Heart right ventricle (tissue), 16 donors: ENCODE data around the gene NAGLU. TPM values are rescaled to one million over a fixed set of nuclear protein-coding genes. Genes with fewer than 3 reads are reported as not detected.
A peak's percentile ranks its signal among the peaks of the same experiment; 100 is the strongest.

Experiments
- ATAC-seq, 8 donors: fragments of 200-7000 bp; cut with Tn5 transposase; one replicate each; pipeline ENCODE4 v1.9.1; 2020; ENCODE audit warnings: mild to moderate bottlenecking in 8 of 8, moderate library complexity in 8 of 8, moderate number of reproducible peaks in 1 of 8
- DNase-seq, 2 donors: peaks; one replicate each; pipeline ENCODE4 v3.0.0-alpha.2; 2020
- H3K27ac ChIP-seq, 10 donors: fragments of 200-600 bp; sonication (generic) in 2 of 10; one replicate each; pipeline versions ENCODE4 v1.5.0 to v1.8.0; 2020 to 2022; ENCODE audit warnings: mild to moderate bottlenecking in 3 of 10
- H3K27me3 ChIP-seq, 7 donors: fragments of 200-600 bp; one replicate each; pipeline ENCODE4 v1.8.0; 2021 to 2022; ENCODE audit warnings: mild to moderate bottlenecking in 2 of 7
- H3K36me3 ChIP-seq, 9 donors: fragments of 200-600 bp; sonication (generic) in 1 of 9; one replicate each; pipeline versions ENCODE4 v1.5.0 to v1.8.0; 2020 to 2022; ENCODE audit warnings: mild to moderate bottlenecking in 2 of 9
- H3K4me1 ChIP-seq, 9 donors: fragments of 200-600 bp; sonication (generic) in 1 of 9; one replicate each; pipeline versions ENCODE4 v1.5.0 to v1.8.0; 2020 to 2022; ENCODE audit warnings: mild to moderate bottlenecking in 4 of 9
- H3K4me3 ChIP-seq, 10 donors: fragments of 200-600 bp; sonication (generic) in 2 of 10; one replicate each; pipeline versions ENCODE4 v1.5.0 to v1.8.0; 2020 to 2022; ENCODE audit warnings: mild to moderate bottlenecking in 7 of 10, moderate library complexity in 2 of 10
- H3K9me3 ChIP-seq, 11 donors: fragments of 200-600 bp in 10 of 11; sonication (generic) in 2 of 11; one replicate each; pipeline versions ENCODE4 v1.5.0 to v1.8.0; 2013 to 2022; ENCODE audit warnings: mild to moderate bottlenecking in 2 of 11, control low read depth in 1 of 11, moderate library complexity in 1 of 11
- CTCF ChIP-seq, 9 donors: fragments of 200-600 bp; sonication (generic) in 2 of 9; IDR thresholded peaks; one replicate each; pipeline versions ENCODE4 v1.5.0 to v1.8.0; 2021 to 2022; ENCODE audit warnings: antibody characterized with exemption in 9 of 9, mild to moderate bottlenecking in 5 of 9, moderate library complexity in 1 of 9
- WGBS, 2 donors: extraction: QIAGEN DNeasy Blood & Tissue Kit; methylation state at CpG; one replicate each; pipeline ENCODE4 v1.1.7; 2013; ENCODE audit warnings: inconsistent platforms in 1 of 2; 5-methylcytosine and 5-hydroxymethylcytosine counted together
- intact Hi-C, 10 donors: fragments of 100-400 bp; cut with DNase I; formaldehyde crosslinking; loops; one replicate each; pipeline versions ENCODE4 v1.11.1 to v1.14.2; 2022
- polyA plus RNA-seq, 2 donors: library from polyadenylated mRNA; stranded (reverse); fragments of 200-250 nt; gene quantifications; one replicate each; pipeline ENCODE4 v1.2.3, GENCODE V29; 2013
- total RNA-seq, 10 donors: library from RNA; stranded (reverse); fragmentation: NEBNext Ultra II Directional in 3 of 10; extraction: Animal tissue kit (Norgen Biotek cat#: 25700) in 3 of 10; gene quantifications; one replicate each; pipeline versions ENCODE4 v1.2.1 to v1.2.4, GENCODE V29; 2021 to 2023
- donor health status: Arrhythmogenic right ventricular cardiomyopathy.
- donor health status: ischemic (EF 13 %, LVEDD 7.1; RV severe dilation, severe dysfunction).
- donor health status: healthy with polysubstance abuse.
- donor health status: DM: no; HTN: yes; CAD: no.
- donor health status: DM: no; HTN: no; CAD: no.
- donor health status: ischemic (EF 25% LVEDD 6.9; RV normal size, moderate dysfunction).
- donor health status: ischemic (EF 25% LVEDD 5.7; RV mildly dilated, moderate dysfunction).
- donor health status: healthy.
- donor health status: DM: yes; HTN: yes; CAD: no.
- donor health status: Ischemic cardiomyopathy.
- donor health status: ischemic (EF 35%, LVEDD 5.7; RV mildly dilated, moderate dysfunction).
- donor health status: nonischemic (EF 11% LVEDD 7.7; RV severe dilation, severe dysfunction).
- donor health status: DM: yes; HTN: yes; CAD: no.
- donor health status: PGD.
- donor health status: ischemic (EF 29% LVEDD 5.4; RV normal size, mild dysfunction).
- donor health status: nonischemic (EF 23%, LVEDD 6.1; RV moderate dilation, normal function).

The NAGLU gene
- total and polyA plus RNA-seq, 12 donors = 6.8 to 18.3 (median 12.7) TPM

GRCh38 chr17:42512733-42513251 is 23.2 kb upstream of the NAGLU start:
- Histone ChIP-seq H3K9me3 (no peaks in the 10 kb centered on the region), H3K4me1 (peaks cover 17 to 60% (median 31%) of the 10 kb centered on the region in 9 donors), H3K27me3 (no peaks in the 10 kb centered on the region), H3K4me3 (no peak overlapping the region), H3K27ac (peak overlapping the region in 9 of 10 donors; percentile 4 to 86 (median 71)), H3K36me3 (peaks cover 0 to 87% (median 38%) of the 10 kb centered on the region in 9 donors)
- no peak for DNase-seq
- 56 to 71% methylated on average over 6 of the region's 6 CpGs for WGBS, 2 donors
- ATAC-seq = peak in 1 of 8 donors; percentile 6
- intact Hi-C loops = loop anchor here in 4 of 10 donors (10.0 kb wide), 4 partner anchors 78 to 388 kb away; partner anchors contain the start of genes CAVIN1 (in 2 of the 4), HSPB9 (in 1 of the 4) and KAT2A (in 1 of the 4)
- TF ChIP-seq CTCF (IDR thresholded peaks at IDR 0.05) = no peak

DNA sequence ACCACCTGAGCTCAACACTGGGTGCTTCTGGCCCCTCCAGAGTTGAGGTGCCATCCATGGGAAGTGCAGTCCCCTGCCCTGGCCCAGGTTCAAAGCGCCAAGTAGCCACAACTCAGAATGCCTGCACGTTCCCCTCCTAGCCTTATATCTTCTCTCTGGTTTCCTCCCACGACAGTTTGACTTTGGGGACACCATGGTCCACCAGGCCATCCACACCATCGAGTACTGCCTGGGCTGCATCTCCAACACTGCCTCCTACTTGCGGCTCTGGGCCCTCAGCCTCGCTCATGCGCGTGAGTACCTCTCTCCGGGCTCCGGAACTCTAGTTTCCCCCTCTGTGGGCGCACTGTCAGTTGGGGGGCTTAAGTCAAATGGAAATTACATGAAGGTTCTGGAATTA is 22.4 kb upstream of the NAGLU start:
- Histone ChIP-seq H3K4me1 (peaks cover 26 to 69% (median 40%) of the 10 kb centered on the region in 9 donors), H3K36me3 (peaks cover 0 to 78% (median 36%) of the 10 kb centered on the region in 9 donors), H3K4me3 (no peak overlapping the region), H3K27ac (peak overlapping the region in 9 of 10 donors; percentile 4 to 86 (median 71)), H3K9me3 (no peaks in the 10 kb centered on the region), H3K27me3 (no peaks in the 10 kb centered on the region)
- DNase-seq (no peak), ATAC-seq (no peak)
- TF ChIP-seq CTCF (IDR thresholded peaks at IDR 0.05) = no peak
- intact Hi-C loops = loop anchor here in 5 of 10 donors (2.0 to 10.0 kb wide), 5 partner anchors 55 to 389 kb away; partner anchors contain the start of genes CAVIN1 (in 2 of the 5), ATP6V0A1 (in 1 of the 5), HSPB9 (in 1 of the 5) and KAT2A (in 1 of the 5)
- WGBS, 2 donors = 95 to 99% methylated on average over 11 of the region's 11 CpGs

DNA sequence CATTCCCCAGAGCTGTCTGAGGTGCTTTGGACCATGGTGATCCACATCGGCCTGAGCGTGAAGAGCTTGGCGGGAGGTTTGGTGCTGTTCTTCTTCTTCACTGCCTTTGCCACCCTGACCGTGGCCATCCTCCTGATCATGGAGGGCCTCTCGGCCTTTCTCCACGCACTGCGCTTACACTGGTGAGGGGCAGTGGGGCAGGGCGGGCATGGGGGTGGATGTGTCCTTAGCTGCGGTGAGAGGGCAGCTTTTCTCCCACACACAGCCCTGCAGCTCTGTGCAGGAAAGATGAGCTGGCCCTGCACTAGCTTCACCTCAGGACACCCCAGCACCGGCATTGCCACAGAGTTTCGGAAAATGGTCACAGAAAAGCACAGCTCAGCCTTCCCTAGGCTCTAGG is 21.8 kb upstream of the NAGLU start:
- no peak for DNase-seq
- no peak overlapping the region for H3K4me3 ChIP-seq
- whole genome bisulfite sequencing, 2 donors = 95% methylated on average over 11 of the region's 11 CpGs
- TF ChIP-seq CTCF (IDR thresholded peaks at IDR 0.05) = no peak
- H3K36me3 ChIP-seq = peaks cover 0 to 72% (median 30%) of the 10 kb centered on the region in 9 donors
- peaks cover 32 to 71% (median 46%) of the 10 kb centered on the region in 9 donors for H3K4me1 ChIP-seq
- no peaks in the 10 kb centered on the region for H3K27me3 ChIP-seq
- no peaks in the 10 kb centered on the region for H3K9me3 ChIP-seq
- ATAC-seq = no peak
- peak overlapping the region in 5 of 10 donors; percentile 63 to 97 (median 74) for H3K27ac ChIP-seq
- intact Hi-C loops = loop anchor here in 5 of 10 donors (2.0 to 10.0 kb wide), 5 partner anchors 55 to 389 kb away; partner anchors contain the start of genes CAVIN1 (in 2 of the 5), ATP6V0A1 (in 1 of the 5), HSPB9 (in 1 of the 5) and KAT2A (in 1 of the 5)

DNA sequence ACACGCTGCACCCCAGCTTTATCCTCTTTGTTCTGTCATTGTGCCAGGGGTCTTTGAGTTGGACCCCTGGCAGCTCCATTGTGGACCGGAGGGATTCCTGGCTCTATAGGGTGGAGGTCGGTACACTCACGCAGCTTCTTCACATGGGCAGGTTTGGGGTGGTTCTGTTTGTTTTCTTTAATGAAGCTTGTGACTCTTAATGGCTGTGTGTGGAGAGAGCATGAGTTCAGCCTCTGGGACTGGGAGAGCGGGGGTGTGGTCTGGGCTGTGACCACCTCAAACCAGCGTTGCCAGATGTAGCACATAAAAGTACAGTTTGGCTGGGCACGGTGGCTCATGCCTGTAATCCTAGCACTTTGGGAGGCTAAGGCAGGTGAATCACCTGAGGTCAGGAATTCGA is 21.2 kb upstream of the NAGLU start:
- 91 to 92% methylated on average over 8 of the region's 8 CpGs for WGBS, 2 donors
- intact Hi-C loops = loop anchor here in 9 of 10 donors (2.0 to 10.0 kb wide), 11 partner anchors 56 to 390 kb away; partner anchors contain the start of genes CAVIN1 (in 7 of the 9), ATP6V0A1 (in 1 of the 9), HSPB9 (in 1 of the 9) and KAT2A (in 1 of the 9)
- no peak for TF ChIP-seq CTCF (IDR thresholded peaks at IDR 0.05)
- no peaks in the 10 kb centered on the region for H3K27me3 ChIP-seq
- ATAC-seq = no peak
- H3K9me3 ChIP-seq = no peaks in the 10 kb centered on the region
- H3K4me1 ChIP-seq = peaks cover 38 to 76% (median 52%) of the 10 kb centered on the region in 9 donors
- H3K27ac ChIP-seq = peak overlapping the region in 3 of 10 donors; percentile 74 to 97 (median 75)
- DNase-seq = no peak
- H3K36me3 ChIP-seq = peaks cover 0 to 67% (median 24%) of the 10 kb centered on the region in 9 donors
- H3K4me3 ChIP-seq = no peak overlapping the region
